K562 (cell line): ENCODE data around the gene CD9. TPM values are rescaled to one million over a fixed set of nuclear protein-coding genes. Genes with fewer than 3 reads are reported as not detected.

Experiments used
- ADNP ChIP-seq: fragments of 200-800 bp; sonication (Bioruptor generic); IDR thresholded peaks from 2 replicates; pipeline ENCODE4 v1.6.1; 2016; ENCODE audit warnings: missing genetic modification characterization, missing compliant biosample characterization
- DPF2 ChIP-seq: fragments of 450-650 bp; IDR thresholded peaks from 2 replicates; pipeline ENCODE4 v1.6.1; 2016
- ESRRA ChIP-seq: fragments of 450-650 bp; IDR thresholded peaks from 2 replicates; pipeline ENCODE4 v1.6.1; 2014; ENCODE audit warnings: low read depth, mild to moderate bottlenecking, moderate library complexity, borderline replicate concordance
- GABPA ChIP-seq: fragments of 200-800 bp; sonication (Bioruptor generic); conservative IDR thresholded peaks from 2 replicates; pipeline ENCODE4 v1.6.1; 2016; ENCODE audit warnings: low read depth, missing genetic modification characterization, missing compliant biosample characterization
- HDAC2 ChIP-seq: fragments of 450-650 bp; IDR thresholded peaks from 2 replicates; pipeline ENCODE4 v1.6.1; 2016; ENCODE audit warnings: mild to moderate bottlenecking
- KDM1A ChIP-seq, 2 experiments: fragments of 450-650 bp; IDR thresholded peaks; 2 replicates each; pipeline ENCODE4 v1.6.1; 2016; ENCODE audit warnings: mild to moderate bottlenecking in 2 of 2
- MTA3 ChIP-seq: fragments of 450-650 bp; formaldehyde crosslinking; IDR thresholded peaks from 2 replicates; pipeline ENCODE4 v1.6.1; 2017; ENCODE audit warnings: mild to moderate bottlenecking, borderline replicate concordance
- NBN ChIP-seq: fragments of 450-650 bp; IDR thresholded peaks from 2 replicates; pipeline ENCODE4 v1.6.1; 2016; ENCODE audit warnings: low read depth, mild to moderate bottlenecking
- NONO ChIP-seq, 2 experiments: fragments of 200-400 bp in 1 of 2; fragments of 450-650 bp in 1 of 2; formaldehyde crosslinking in 1 of 2; IDR thresholded peaks; 2 replicates each; pipeline ENCODE4 v1.6.1; 2017; ENCODE audit warnings: low read depth in 2 of 2, mild to moderate bottlenecking in 2 of 2, moderate library complexity in 2 of 2, low read length in 1 of 2
- RNF2 ChIP-seq: sonication (generic); IDR thresholded peaks from 2 replicates; pipeline ENCODE4 v1.6.1; 2016
- TAL1 ChIP-seq: fragments of 450-650 bp; IDR thresholded peaks from 2 replicates; pipeline ENCODE4 v1.6.1; 2016; ENCODE audit warnings: mild to moderate bottlenecking
- ZC3H11A ChIP-seq: IDR thresholded peaks from 2 replicates; pipeline ENCODE4 v1.6.1; 2012; ENCODE audit warnings: low read depth, low read length, improper control_type of control experiment
- polyA plus RNA-seq, 8 experiments: library from polyadenylated mRNA; depleted of rRNA in 4 of 8; stranded (reverse) in 5 of 8; unstranded in 3 of 8; fragments of >200 nt; fragmentation: Nextera tagmentation in 2 of 8; fragmentation: Illumina TruSeq in 1 of 8; extraction: Ambion mirVana in 2 of 8; extraction: Trizol in 1 of 8; gene quantifications; 2 replicates each; pipeline versions ENCODE4 v1.2.1 to v1.2.3, GENCODE V29; 2011 to 2014; ENCODE audit warnings: inconsistent platforms in 1 of 8, missing spikeins in 1 of 8
- total RNA-seq, 7 experiments: library from RNA; depleted of rRNA in 6 of 7; stranded (reverse); fragments of >200 nt in 6 of 7; fragmentation: Illumina TruSeq in 2 of 7; extraction: Trizol in 2 of 7; gene quantifications; 2 replicates each; pipeline versions ENCODE4 v1.2.1 to v1.2.3, GENCODE V29; 2011 to 2021; ENCODE audit warnings: low replicate concordance in 1 of 7
- TF ChIP-seq, protein P1 (sequence below): fragments of 450-650 bp; IDR thresholded peaks from 2 replicates; pipeline ENCODE4 v1.6.1; 2014; ENCODE audit warnings: low read depth, mild to moderate bottlenecking, moderate library complexity, borderline replicate concordance
- TF ChIP-seq, protein P2 (sequence below), 3 experiments: IDR thresholded peaks in 2 of 3; conservative IDR thresholded peaks in 1 of 3; 2 replicates each; pipeline ENCODE4 v1.5.1; 2011 to 2012; ENCODE audit warnings: low read length in 3 of 3, mild to moderate bottlenecking in 3 of 3, control low read depth in 2 of 3, improper control_type of control experiment in 1 of 3, inconsistent platforms in 1 of 3, low read depth in 1 of 3, mixed read lengths in 1 of 3, moderate library complexity in 1 of 3; ENCODE audit not compliant: insufficient read depth in 2 of 3
- TF ChIP-seq, protein P3 (sequence below): sonication (generic); formaldehyde crosslinking; IDR thresholded peaks from 2 replicates; pipeline ENCODE4 v1.8.1; 2023; ENCODE audit warnings: mild to moderate bottlenecking, missing genetic modification reagents, moderate library complexity
- TF ChIP-seq, protein P4 (sequence below): fragments of 250-450 bp; sonication (Bioruptor Pico); IDR thresholded peaks from 2 replicates; pipeline ENCODE4 v1.4.0; 2020
- TF ChIP-seq, protein P5 (sequence below): fragments of 450-650 bp; IDR thresholded peaks from 2 replicates; pipeline ENCODE4 v1.6.1; 2016; ENCODE audit warnings: missing biosample characterization, missing genetic modification characterization

CD9 gene
- total and polyA plus RNA-seq, 9 of the 15 experiments (the other 6 are each of a cell fraction or from before 2014, with no cell fraction given) = 0.43 to 5.6 (median 0.62) TPM

DNA sequence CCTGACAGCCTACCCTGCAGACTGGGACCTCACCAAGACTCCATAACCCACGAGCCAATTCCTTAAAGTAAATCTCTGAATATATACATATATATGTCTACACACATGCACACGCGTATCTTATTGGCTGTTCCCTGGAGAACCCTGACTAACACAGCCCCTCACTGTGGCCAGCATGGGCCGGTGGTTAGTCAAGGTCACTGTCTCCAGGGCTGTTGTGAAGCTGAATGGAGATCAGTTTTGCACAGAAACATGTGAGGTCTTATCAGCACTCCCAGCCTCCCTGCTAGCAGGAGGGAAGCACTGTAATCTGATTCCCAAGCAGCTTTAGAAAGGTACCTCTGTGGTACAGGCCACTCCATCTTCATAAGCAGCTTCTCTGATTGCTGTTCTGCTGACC, 63.7 kb downstream of the CD9 start (continued):
- TF ChIP-seq, protein P1, sequence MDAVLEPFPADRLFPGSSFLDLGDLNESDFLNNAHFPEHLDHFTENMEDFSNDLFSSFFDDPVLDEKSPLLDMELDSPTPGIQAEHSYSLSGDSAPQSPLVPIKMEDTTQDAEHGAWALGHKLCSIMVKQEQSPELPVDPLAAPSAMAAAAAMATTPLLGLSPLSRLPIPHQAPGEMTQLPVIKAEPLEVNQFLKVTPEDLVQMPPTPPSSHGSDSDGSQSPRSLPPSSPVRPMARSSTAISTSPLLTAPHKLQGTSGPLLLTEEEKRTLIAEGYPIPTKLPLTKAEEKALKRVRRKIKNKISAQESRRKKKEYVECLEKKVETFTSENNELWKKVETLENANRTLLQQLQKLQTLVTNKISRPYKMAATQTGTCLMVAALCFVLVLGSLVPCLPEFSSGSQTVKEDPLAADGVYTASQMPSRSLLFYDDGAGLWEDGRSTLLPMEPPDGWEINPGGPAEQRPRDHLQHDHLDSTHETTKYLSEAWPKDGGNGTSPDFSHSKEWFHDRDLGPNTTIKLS = 0 out of 2 replicates have a peak, but pooled peaks have one; percentile 20
- TF ChIP-seq GABPA (tag) = no peak
- TF ChIP-seq MTA3 = peak; percentile 67
- TF ChIP-seq, protein P2, sequence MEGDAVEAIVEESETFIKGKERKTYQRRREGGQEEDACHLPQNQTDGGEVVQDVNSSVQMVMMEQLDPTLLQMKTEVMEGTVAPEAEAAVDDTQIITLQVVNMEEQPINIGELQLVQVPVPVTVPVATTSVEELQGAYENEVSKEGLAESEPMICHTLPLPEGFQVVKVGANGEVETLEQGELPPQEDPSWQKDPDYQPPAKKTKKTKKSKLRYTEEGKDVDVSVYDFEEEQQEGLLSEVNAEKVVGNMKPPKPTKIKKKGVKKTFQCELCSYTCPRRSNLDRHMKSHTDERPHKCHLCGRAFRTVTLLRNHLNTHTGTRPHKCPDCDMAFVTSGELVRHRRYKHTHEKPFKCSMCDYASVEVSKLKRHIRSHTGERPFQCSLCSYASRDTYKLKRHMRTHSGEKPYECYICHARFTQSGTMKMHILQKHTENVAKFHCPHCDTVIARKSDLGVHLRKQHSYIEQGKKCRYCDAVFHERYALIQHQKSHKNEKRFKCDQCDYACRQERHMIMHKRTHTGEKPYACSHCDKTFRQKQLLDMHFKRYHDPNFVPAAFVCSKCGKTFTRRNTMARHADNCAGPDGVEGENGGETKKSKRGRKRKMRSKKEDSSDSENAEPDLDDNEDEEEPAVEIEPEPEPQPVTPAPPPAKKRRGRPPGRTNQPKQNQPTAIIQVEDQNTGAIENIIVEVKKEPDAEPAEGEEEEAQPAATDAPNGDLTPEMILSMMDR (IDR thresholded peaks at IDR 0.05 in 2 of 3, conservative IDR thresholded peaks at IDR 0.05 in 1 of 3; ENCODE audit: insufficient read depth in 2 of 3, low read depth in 1 of 3, low read length in 3 of 3) = peak in 2 of 3 experiments; percentile 10 to 22; a peak in 1 of 6 replicates
- peak; percentile 91 for TF ChIP-seq HDAC2
- TF ChIP-seq ADNP = 0 out of 2 replicates have a peak, but pooled peaks have one; percentile 45
- TF ChIP-seq TAL1 = peak; percentile 96
- TF ChIP-seq ZC3H11A = no peak
- TF ChIP-seq DPF2 = peak; percentile 93
- 0 out of 2 replicates have a peak, but pooled peaks have one; percentile 48 for TF ChIP-seq NBN
- TF ChIP-seq KDM1A (IDR thresholded peaks at IDR 0.05) = peak; percentile 92 to 96
- no peak for TF ChIP-seq NONO (IDR thresholded peaks at IDR 0.05; ENCODE audit: low read depth in 2 of 2, low read length in 1 of 2)
- peak; percentile 77 for TF ChIP-seq RNF2
- TF ChIP-seq, protein P3, sequence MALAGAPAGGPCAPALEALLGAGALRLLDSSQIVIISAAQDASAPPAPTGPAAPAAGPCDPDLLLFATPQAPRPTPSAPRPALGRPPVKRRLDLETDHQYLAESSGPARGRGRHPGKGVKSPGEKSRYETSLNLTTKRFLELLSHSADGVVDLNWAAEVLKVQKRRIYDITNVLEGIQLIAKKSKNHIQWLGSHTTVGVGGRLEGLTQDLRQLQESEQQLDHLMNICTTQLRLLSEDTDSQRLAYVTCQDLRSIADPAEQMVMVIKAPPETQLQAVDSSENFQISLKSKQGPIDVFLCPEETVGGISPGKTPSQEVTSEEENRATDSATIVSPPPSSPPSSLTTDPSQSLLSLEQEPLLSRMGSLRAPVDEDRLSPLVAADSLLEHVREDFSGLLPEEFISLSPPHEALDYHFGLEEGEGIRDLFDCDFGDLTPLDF = no peak
- peak; percentile 96 for TF ChIP-seq ESRRA
- TF ChIP-seq, protein P4, sequence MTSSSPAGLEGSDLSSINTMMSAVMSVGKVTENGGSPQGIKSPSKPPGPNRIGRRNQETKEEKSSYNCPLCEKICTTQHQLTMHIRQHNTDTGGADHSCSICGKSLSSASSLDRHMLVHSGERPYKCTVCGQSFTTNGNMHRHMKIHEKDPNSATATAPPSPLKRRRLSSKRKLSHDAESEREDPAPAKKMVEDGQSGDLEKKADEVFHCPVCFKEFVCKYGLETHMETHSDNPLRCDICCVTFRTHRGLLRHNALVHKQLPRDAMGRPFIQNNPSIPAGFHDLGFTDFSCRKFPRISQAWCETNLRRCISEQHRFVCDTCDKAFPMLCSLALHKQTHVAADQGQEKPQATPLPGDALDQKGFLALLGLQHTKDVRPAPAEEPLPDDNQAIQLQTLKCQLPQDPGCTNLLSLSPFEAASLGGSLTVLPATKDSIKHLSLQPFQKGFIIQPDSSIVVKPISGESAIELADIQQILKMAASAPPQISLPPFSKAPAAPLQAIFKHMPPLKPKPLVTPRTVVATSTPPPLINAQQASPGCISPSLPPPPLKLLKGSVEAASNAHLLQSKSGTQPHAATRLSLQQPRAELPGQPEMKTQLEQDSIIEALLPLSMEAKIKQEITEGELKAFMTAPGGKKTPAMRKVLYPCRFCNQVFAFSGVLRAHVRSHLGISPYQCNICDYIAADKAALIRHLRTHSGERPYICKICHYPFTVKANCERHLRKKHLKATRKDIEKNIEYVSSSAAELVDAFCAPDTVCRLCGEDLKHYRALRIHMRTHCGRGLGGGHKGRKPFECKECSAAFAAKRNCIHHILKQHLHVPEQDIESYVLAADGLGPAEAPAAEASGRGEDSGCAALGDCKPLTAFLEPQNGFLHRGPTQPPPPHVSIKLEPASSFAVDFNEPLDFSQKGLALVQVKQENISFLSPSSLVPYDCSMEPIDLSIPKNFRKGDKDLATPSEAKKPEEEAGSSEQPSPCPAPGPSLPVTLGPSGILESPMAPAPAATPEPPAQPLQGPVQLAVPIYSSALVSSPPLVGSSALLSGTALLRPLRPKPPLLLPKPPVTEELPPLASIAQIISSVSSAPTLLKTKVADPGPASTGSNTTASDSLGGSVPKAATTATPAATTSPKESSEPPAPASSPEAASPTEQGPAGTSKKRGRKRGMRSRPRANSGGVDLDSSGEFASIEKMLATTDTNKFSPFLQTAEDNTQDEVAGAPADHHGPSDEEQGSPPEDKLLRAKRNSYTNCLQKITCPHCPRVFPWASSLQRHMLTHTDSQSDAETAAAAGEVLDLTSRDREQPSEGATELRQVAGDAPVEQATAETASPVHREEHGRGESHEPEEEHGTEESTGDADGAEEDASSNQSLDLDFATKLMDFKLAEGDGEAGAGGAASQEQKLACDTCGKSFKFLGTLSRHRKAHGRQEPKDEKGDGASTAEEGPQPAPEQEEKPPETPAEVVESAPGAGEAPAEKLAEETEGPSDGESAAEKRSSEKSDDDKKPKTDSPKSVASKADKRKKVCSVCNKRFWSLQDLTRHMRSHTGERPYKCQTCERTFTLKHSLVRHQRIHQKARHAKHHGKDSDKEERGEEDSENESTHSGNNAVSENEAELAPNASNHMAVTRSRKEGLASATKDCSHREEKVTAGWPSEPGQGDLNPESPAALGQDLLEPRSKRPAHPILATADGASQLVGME (CRISPR knock-in tag) = peak; percentile 70; the same call in 1 of the 2 replicates
- TF ChIP-seq, protein P5, sequence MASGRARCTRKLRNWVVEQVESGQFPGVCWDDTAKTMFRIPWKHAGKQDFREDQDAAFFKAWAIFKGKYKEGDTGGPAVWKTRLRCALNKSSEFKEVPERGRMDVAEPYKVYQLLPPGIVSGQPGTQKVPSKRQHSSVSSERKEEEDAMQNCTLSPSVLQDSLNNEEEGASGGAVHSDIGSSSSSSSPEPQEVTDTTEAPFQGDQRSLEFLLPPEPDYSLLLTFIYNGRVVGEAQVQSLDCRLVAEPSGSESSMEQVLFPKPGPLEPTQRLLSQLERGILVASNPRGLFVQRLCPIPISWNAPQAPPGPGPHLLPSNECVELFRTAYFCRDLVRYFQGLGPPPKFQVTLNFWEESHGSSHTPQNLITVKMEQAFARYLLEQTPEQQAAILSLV (tag) = no peak
